Measurements from ENCODE around the gene ZNF609.
A peak's percentile ranks its signal among the peaks of the same experiment; 100 is the strongest.

The ZNF609 gene

GRCh38 chr15:64574301-64575017, 114.1 kb downstream of the ZNF609 start:
- H3K36me3 ChIP-seq (ENCODE audit: low read depth): peaks cover 7% of the 10 kb centered on the region; the same call in 1 of the 2 replicates
- TF ChIP-seq, protein P1, sequence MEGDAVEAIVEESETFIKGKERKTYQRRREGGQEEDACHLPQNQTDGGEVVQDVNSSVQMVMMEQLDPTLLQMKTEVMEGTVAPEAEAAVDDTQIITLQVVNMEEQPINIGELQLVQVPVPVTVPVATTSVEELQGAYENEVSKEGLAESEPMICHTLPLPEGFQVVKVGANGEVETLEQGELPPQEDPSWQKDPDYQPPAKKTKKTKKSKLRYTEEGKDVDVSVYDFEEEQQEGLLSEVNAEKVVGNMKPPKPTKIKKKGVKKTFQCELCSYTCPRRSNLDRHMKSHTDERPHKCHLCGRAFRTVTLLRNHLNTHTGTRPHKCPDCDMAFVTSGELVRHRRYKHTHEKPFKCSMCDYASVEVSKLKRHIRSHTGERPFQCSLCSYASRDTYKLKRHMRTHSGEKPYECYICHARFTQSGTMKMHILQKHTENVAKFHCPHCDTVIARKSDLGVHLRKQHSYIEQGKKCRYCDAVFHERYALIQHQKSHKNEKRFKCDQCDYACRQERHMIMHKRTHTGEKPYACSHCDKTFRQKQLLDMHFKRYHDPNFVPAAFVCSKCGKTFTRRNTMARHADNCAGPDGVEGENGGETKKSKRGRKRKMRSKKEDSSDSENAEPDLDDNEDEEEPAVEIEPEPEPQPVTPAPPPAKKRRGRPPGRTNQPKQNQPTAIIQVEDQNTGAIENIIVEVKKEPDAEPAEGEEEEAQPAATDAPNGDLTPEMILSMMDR (IDR thresholded peaks at IDR 0.05; ENCODE audit: poor library complexity, severe bottlenecking): no peak
- DNase-seq (ENCODE audit: low spot score) (no peak), ATAC-seq (ENCODE audit: low read depth) (peak; percentile 99)
- H3K9me3 ChIP-seq (ENCODE audit: severe bottlenecking): peaks cover 6% of the 10 kb centered on the region
- H3K27ac ChIP-seq (ENCODE audit: poor library complexity, severe bottlenecking): peak overlapping the region; percentile 57
- H3K27me3 ChIP-seq (ENCODE audit: insufficient read depth, poor library complexity, severe bottlenecking): no peaks in the 10 kb centered on the region
- no peak overlapping the region for H3K4me3 ChIP-seq (ENCODE audit: severe bottlenecking)
- H3K4me1 ChIP-seq (ENCODE audit: insufficient read depth, poor library complexity, severe bottlenecking): peaks cover 24% of the 10 kb centered on the region

DNA sequence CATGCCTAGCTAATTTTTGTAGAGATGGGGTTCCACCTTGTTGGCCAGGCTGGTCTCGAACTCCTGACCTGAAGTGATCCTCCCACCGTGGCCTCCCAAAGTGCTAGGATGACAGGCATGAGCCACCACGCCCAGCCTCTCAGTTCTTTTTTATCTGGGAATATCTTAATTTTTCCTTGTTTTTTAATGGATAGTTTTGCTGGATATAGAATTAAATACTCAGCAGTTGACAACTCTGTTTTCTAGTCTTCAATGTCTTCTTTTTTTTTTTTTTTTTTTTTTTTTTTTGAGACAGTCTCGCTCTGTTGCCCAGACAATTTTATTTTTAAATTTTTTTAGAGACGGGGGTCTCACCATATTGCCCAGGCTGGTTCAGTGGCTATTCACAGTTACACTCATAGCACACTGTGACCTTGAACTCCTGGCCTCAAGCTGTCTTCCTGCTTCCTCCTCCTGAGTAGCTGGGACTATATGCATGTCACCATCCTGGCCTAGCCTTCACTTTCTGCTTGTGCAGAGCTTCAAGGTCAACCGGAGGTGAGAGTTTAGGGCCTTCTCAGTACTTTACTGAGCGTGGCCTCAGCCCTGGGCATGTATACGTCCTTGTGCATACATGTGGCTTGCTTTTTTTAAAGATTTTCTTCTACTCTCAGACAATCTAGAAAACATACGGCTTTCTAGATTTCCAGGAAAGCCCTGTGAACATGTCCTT, 120.5 kb downstream of the ZNF609 start:
- Histone ChIP-seq H3K4me3 (ENCODE audit: severe bottlenecking) (no peak overlapping the region), H3K36me3 (ENCODE audit: low read depth) (peaks cover 1% of the 10 kb centered on the region; the same call in 1 of the 2 replicates), H3K4me1 (ENCODE audit: insufficient read depth, poor library complexity, severe bottlenecking) (no peaks in the 10 kb centered on the region), H3K9me3 (ENCODE audit: severe bottlenecking) (peaks cover 20% of the 10 kb centered on the region), H3K27ac (ENCODE audit: poor library complexity, severe bottlenecking) (no peak overlapping the region), H3K27me3 (ENCODE audit: insufficient read depth, poor library complexity, severe bottlenecking) (no peaks in the 10 kb centered on the region)
- DNase-seq (ENCODE audit: low spot score) (no peak), ATAC-seq (ENCODE audit: low read depth) (no peak)
- TF ChIP-seq, protein P1 (IDR thresholded peaks at IDR 0.05; ENCODE audit: poor library complexity, severe bottlenecking): no peak

- TF ChIP-seq, protein P1 (IDR thresholded peaks at IDR 0.05; ENCODE audit: poor library complexity, severe bottlenecking): no peak
- H3K9me3 ChIP-seq (ENCODE audit: severe bottlenecking): peaks cover 20% of the 10 kb centered on the region
- H3K4me3 ChIP-seq (ENCODE audit: severe bottlenecking): no peak overlapping the region
- no peak for DNase-seq (ENCODE audit: low spot score)
- H3K27me3 ChIP-seq (ENCODE audit: insufficient read depth, poor library complexity, severe bottlenecking): no peaks in the 10 kb centered on the region
- H3K27ac ChIP-seq (ENCODE audit: poor library complexity, severe bottlenecking): no peak overlapping the region
- no peak for ATAC-seq (ENCODE audit: low read depth)
- no peaks in the 10 kb centered on the region for H3K4me1 ChIP-seq (ENCODE audit: insufficient read depth, poor library complexity, severe bottlenecking)
- H3K36me3 ChIP-seq (ENCODE audit: low read depth): no peaks in the 10 kb centered on the region
Observed at GRCh38 chr15:64581408-64581761, 121.0 kb downstream of the ZNF609 start.

DNA sequence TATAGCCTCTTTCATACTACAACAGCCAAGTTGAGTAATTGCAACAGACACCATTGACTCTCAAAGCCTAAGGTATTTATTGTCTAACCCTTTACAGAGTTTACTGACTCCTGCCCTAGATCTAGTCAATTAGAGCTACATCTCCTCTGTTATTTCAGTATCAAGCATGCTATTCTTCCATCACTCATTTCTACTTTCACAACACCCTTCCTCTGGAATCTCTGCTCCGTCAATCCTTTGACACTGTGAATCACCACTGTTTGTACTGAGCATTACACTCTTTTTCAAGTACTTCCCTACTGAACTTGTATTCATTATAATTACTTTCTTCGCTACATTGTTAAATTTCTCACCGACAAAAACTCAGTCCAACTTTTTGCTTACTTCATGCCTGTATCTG, 121.8 kb downstream of the ZNF609 start:
- no peak for DNase-seq (ENCODE audit: low spot score)
- H3K36me3 ChIP-seq (ENCODE audit: low read depth): no peaks in the 10 kb centered on the region
- H3K27me3 ChIP-seq (ENCODE audit: insufficient read depth, poor library complexity, severe bottlenecking): no peaks in the 10 kb centered on the region
- no peaks in the 10 kb centered on the region for H3K4me1 ChIP-seq (ENCODE audit: insufficient read depth, poor library complexity, severe bottlenecking)
- H3K27ac ChIP-seq (ENCODE audit: poor library complexity, severe bottlenecking): no peak overlapping the region
- H3K9me3 ChIP-seq (ENCODE audit: severe bottlenecking): peaks cover 20% of the 10 kb centered on the region
- no peak overlapping the region for H3K4me3 ChIP-seq (ENCODE audit: severe bottlenecking)
- no peak for ATAC-seq (ENCODE audit: low read depth)
- TF ChIP-seq, protein P1 (IDR thresholded peaks at IDR 0.05; ENCODE audit: poor library complexity, severe bottlenecking): no peak

GRCh38 chr15:64583519-64583918, 123.1 kb downstream of the ZNF609 start:
- no peak for ATAC-seq (ENCODE audit: low read depth)
- no peak for DNase-seq (ENCODE audit: low spot score)
- Histone ChIP-seq H3K4me3 (ENCODE audit: severe bottlenecking) (no peak overlapping the region), H3K9me3 (ENCODE audit: severe bottlenecking) (peaks cover 19% of the 10 kb centered on the region), H3K4me1 (ENCODE audit: insufficient read depth, poor library complexity, severe bottlenecking) (no peaks in the 10 kb centered on the region), H3K36me3 (ENCODE audit: low read depth) (no peaks in the 10 kb centered on the region), H3K27me3 (ENCODE audit: insufficient read depth, poor library complexity, severe bottlenecking) (no peaks in the 10 kb centered on the region), H3K27ac (ENCODE audit: poor library complexity, severe bottlenecking) (no peak overlapping the region)
- TF ChIP-seq, protein P1 (IDR thresholded peaks at IDR 0.05; ENCODE audit: poor library complexity, severe bottlenecking): no peak
